GM11168 (cell line): ENCODE measurements around the gene ACD.

Experiments used
- in situ Hi-C: fragments of 300-500 bp; cut with MboI; formaldehyde crosslinking; loops from one replicate; pipeline ENCODE4 v1.12.0; 2022; ENCODE audit warnings: low sequenced_read_pairs; ENCODE audit not compliant: unreplicated experiment

The ACD gene

GRCh38 chr16:67649494-67649931 lies 10.5 kb downstream of the ACD start:
- in situ Hi-C loops: no loop called here

- in situ Hi-C loops: no loop called here
Measured at GRCh38 chr16:67648764-67649407, 11.2 kb downstream of the ACD start.

- in situ Hi-C loops: no loop called here
Measured at GRCh38 chr16:67648088-67648763, 11.8 kb downstream of the ACD start.

GRCh38 chr16:67647681-67648080 lies 12.4 kb downstream of the ACD start:
- in situ Hi-C loops: no loop called here

GRCh38 chr16:67647111-67647651 lies 12.9 kb downstream of the ACD start:
- in situ Hi-C loops: no loop called here

GRCh38 chr16:67645397-67646121 lies 14.5 kb downstream of the ACD start:
- in situ Hi-C loops: no loop called here

- in situ Hi-C loops: loop anchor here (5.0 kb wide), 1 partner anchor 87 kb away; no protein-coding TSS in a partner anchor
Measured at GRCh38 chr16:67644038-67644437, 16.0 kb downstream of the ACD start.

GRCh38 chr16:67641779-67642708 lies 18.0 kb downstream of the ACD start:
- in situ Hi-C loops: loop anchor here (5.0 kb wide), 1 partner anchor 85 kb away; no protein-coding TSS in a partner anchor

GRCh38 chr16:67637625-67638024 lies 22.4 kb downstream of the ACD start:
- in situ Hi-C loops: no loop called here

- in situ Hi-C loops: no loop called here
Measured at GRCh38 chr16:67636713-67637112, 23.3 kb downstream of the ACD start.

- in situ Hi-C loops: no loop called here
Measured at GRCh38 chr16:67632415-67633172, 27.5 kb downstream of the ACD start.

- in situ Hi-C loops: no loop called here
Measured at GRCh38 chr16:67628216-67628615, 31.8 kb downstream of the ACD start.

GRCh38 chr16:67613808-67614207 lies 46.3 kb downstream of the ACD start:
- in situ Hi-C loops: no loop called here

- in situ Hi-C loops: no loop called here
Measured at GRCh38 chr16:67608364-67608763, 51.7 kb downstream of the ACD start.
